GM19452 (cell line): ENCODE results near the gene LTBP2.

ENCODE experiments used
- ATAC-seq: cut with Tn5 transposase; IDR thresholded peaks from one replicate; pipeline ENCODE4 v1.9.1; 2021; ENCODE audit not compliant: unreplicated experiment

Gene LTBP2

DNA sequence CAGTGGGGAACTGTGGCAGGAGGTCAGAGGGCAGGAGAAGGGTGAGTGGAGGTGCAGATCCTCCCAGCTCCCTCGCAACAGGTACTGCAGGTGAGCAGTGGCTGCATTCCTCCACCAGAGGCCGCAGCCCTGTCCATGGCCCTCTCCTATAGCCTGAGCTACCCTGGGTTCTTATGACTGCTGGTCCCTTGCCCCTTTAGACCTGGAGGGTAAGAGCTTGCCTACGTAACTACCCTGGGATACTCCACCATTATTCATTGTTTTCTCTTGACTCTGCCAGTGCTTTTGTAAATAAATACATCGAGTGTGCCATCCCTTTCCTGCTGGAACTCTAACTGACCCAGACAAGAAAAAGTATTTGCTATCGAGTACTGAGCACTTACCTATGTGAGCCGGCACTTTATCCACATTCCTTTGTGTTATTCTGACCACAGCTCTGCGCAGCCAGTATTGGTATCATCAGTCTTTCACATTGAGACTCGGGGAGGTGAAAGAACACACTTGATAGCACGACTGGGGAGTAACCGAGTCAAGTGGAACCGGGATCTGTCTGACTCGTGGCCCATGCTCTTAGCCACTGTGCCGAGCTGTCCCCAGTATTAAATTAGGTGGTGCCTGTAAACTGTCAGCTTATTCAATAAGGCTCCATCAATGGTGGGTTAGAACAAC lies 38.5 kb downstream of the LTBP2 start:
- ATAC-seq: no peak

DNA sequence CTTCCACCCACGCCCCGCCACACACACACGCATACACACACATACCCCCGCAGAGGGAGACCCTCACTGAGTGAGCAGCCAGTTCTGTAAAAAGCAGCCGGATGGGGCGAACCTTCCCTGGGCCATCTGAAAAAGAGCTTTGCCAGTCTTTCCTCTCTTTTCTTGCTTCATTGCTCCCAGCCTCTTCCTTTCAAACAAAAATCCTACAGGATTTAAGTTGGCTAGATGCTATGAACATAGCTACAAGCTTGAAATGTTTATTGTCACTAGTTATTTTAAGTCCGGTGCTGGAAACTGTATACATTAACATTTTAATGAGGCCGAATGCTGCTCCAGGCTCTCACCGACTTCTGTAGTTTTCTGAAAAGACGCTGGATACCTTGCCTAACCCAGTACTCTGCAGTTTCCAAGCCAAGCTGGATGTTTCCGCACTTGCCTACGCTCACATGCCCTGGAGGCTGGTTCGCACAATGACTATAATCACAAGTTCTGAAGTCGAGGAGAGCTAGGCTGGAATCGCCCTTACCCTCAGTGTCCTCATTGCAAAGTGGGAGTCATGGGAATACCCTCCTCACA lies 39.2 kb downstream of the LTBP2 start:
- no peak for ATAC-seq

DNA sequence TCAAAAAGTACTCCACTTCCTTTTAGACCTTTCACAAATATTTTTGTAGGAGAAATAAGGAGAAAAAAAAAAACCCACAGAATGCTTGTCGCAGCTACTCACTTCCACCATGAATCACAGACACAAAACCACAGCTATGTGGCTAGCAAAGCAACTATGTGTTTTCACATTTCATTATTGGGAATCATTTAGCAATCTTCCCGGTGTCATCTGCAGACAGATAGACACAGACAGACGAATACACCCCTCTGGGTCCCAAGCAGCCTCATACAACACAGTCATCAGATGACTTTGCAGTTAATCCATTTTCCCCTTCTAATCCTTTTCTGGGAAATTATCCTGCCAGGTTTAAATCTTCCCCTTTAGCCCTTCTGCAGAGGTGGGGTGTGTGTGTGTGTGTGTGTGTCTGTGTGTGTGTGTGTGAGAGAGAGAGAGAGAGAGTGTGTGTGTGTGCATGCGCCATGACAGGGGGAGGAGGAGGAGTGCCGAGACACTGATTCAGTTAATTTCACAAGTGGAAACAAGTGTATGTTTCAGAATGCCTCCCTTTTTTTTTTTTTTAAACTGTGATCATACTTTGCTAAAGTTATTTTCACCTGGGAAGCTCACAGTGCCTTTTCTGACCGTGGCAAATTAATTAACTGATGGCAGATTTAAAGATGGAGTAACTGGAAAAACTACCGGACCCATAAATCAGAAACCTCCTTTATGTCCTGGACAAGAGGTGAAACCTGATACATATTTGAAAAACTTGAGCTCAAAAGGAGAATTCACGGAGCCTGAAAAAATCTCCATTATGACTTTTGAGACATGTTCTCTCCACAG lies 39.9 kb downstream of the LTBP2 start:
- ATAC-seq: no peak

DNA sequence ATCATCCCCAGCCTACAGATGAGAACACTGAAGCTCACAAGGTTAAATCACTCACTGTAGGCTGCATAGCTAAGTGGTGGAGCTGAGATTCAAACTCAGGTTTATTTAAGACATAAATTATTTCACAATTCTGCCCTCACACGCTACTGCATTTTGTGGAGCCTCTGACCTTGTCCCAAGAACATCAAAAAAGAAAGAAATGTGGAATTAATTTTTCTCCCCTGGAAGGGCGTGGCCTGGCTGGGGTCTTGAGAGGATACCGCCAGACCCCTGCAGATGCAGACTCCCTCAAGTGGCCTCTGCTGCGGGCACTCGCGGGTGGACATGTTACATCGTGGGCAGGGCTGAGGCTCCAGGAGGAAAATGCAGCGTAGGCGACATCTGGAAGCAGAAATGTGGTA lies 40.6 kb downstream of the LTBP2 start:
- ATAC-seq: no peak

DNA sequence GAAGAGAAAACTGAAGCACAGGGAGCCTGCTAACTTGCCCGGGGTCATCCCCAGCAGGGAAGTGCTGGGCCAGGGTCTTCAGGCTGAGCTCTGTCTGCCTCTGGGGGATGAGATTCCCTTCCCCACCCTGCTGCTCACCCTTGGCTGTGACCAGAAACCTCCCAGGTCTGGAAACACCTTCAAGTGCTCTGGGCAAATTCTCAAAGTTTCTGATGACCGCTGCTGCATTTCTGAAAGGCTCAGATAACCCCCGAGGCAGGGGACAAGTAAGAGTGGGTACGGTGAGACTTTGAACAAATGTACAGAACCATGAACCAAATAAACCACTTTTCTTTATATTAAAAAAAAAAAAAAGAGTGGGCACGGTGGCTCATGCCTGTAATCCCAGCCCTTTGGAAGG lies 41.3 kb downstream of the LTBP2 start:
- no peak for ATAC-seq

DNA sequence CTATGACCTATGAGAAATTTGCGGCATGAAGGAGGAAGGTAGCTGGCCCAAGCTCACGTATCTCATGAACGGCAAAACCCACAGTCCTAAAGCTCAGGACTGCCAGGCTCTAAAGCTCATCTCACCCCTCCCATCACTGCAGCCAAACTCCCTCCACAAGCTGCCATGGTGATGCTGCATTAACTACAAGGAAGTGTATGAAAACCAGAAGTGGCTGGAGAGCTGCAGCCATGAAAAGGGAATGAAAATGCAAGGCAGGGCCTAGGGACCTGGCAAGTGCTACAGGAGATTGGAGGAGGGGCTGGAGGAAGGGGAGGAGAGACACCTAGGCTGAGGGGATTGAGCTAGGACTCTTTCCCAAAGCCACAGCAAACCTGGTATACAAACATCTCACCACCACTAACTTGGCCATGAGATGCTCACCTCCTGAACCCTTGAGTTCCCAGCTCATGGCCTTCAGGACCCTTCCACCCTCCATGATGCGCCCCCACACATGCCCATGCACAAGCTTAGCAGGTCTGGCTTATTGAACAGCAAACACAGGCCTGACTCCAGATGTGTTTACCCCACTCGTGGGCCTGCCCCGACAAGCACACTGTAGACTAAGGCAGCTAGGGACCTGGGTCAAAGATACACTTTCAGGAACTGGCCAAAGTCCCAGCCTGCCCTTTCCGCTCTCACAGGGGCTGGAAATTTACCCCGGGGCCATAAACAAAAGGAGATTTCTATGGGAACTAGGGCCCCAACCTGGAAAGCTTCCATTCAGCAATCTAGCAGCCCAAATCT lies 42.0 kb downstream of the LTBP2 start:
- no peak for ATAC-seq

DNA sequence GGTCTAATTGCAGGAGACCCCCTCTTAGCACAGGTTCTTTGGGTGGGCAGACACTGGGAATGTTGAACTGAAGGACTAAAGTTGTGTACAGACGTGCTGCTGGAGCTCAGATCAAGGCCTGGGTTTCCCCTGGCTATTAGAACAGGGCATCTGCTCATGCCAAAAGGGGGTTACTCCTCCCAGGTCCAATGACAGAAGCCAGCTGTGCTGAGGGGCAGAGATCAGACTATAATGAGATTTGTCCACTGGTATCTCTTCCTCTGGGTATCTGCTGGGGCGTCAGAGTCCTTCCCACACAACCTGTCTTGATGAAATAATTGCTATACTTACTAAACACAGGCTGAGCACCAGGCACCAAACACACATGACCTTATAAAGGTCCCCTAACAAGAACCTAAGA lies 42.6 kb downstream of the LTBP2 start:
- ATAC-seq: no peak

DNA sequence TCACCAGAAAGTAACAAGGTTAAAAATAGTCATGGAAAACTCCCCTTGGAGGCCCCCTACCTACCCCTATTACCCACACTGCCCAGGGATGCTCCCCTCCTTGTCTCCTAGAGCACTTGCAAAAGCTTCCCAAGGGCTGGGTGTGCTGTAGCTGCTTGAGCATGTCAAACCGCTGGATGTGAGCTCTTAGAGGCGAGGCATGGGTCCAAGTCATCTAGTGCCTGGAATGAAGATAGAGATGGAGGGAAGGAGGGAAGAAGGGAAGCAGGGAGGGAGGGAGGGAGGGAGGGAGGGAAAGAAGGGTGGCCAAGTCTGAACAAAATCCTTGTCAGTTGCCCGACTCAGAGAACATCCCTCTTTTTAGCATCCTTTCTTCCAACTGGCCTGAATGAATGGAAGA lies 43.1 kb downstream of the LTBP2 start:
- no peak for ATAC-seq

DNA sequence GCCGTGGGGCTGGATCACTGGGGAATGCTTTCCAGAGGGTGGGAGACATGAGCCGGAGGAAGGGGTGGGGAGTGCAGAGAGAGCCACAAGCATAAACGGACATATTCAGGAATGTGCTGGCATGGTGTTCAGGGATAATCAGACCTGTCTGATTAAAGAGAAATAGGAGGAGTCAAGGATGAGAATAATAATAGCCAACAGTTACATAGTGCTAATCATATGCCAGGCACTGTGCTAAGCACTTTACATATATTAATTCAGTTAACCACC lies 43.7 kb downstream of the LTBP2 start:
- ATAC-seq: no peak

DNA sequence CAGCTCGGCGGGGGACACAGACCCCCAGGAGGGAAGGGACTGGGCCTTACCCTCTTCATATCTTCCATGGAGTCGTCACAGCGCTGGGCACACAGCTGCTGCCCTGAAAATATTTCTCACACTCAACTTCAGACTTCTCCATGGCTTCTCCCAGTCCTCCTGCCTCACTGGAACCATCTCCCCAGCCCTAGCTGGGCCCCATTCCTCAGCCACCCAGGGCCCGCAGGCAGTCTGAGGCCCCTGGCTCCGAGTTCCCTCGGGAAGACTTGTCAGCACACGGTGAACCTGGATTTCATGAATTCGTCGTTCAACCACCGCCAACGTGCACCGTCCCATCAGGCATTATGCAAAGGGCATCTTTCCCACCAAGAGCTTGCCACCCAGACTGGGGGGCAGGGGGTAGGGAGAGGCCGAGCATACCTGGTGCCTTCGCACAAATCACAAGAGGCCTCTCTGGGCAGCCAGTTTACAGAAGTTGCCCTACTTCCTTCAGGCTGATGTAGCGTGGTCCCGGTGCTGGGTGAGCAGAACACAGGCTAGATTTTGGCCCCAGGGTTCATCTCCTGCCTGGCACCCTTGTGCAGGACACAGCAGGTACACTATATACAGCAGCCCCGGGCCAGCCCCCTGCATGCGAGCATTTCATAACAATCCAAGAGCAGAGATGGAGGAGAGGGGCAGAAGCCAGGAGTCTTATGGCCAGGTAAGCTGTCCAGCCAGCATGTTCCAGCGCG lies 44.2 kb downstream of the LTBP2 start:
- ATAC-seq: no peak

DNA sequence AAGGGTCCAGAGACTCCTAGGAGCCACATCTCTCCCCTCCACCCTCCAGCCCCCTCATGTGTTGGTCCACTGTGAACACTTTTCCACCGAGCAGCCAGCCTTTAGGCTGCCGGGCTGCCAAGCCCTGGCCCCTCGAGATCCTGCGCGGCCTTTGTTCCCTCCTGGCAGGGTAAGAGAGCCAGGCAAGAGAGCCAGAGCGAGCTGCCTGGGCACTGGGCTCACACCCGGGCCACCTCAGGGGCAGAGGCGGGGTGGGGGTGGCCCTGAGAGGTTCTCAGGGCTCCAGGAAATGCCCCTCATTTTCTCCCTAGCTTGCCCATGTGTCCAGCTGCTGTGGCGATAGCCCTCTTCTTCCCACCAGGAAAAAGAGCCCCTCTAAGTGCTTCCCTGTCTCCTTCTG lies 44.8 kb downstream of the LTBP2 start:
- no peak for ATAC-seq

DNA sequence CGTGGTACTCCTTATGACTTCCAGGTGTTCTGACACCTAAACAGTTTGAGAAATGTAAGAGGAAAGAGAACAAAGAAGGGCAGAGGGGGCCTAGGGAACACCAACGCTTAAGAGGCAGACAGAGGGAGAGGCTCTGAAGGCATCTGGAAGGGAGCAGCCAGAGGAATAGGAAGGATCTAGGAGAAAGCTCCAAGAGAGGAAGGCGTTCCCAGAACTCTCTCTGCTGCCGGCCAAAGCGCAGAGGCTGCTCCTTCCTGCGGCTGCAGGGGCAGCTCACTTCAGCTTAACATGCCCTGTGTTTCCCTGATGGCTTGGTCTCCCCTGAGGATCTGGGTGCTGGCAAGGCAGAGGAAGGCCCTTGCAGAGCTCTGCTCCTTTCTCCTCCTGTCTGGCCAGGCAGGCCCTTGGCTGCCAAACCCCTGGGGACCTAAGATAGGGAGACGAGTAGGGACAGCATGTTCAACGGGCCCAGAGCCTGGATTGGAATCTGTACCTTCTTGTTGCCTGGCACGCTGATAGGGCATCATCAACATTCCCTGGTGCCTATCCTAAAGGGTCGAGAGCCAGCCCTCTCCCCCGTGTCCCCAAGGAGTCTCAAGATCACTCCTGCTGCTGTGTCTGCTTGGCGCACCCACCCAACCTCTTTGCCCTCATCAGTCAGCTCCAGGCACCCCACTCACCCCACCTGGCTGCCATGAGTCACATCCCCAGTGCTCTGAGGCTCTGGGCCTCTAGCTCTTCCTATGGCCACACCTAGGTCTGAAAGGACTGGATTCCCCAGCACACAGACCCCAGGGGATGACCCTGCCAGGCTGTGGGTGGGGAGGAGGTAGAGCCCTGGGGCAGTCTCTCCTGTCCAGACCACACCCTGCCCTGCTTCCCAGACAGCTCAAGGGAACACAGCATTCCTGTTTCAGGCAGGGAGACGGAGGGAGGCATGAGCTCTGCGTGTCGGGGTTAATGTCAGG lies 45.6 kb downstream of the LTBP2 start:
- ATAC-seq: no peak

DNA sequence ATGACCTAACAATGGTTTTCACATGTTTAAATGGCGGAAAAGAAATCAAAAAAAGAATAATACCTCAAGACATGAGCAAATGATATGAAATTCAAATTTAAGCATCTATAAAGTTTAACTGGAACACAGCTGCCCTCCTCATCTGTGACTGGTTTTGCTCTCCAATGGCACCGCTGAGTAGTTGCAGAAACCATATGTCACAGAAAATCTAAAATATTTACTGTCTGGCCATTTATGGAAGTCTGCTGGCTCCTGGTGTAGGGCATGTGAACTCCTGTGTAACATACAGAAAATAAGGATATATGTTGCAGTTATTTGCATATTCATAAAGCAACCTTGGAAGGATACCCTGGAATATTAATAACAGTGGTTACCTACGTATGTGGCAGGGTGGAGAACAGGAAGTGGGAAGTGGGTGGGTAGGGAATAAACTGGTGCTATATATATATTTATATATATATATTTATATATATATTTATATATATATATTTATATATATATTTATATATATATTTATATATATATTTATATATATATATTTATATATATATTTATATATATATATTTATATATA lies 48.4 kb downstream of the LTBP2 start:
- no peak for ATAC-seq

DNA sequence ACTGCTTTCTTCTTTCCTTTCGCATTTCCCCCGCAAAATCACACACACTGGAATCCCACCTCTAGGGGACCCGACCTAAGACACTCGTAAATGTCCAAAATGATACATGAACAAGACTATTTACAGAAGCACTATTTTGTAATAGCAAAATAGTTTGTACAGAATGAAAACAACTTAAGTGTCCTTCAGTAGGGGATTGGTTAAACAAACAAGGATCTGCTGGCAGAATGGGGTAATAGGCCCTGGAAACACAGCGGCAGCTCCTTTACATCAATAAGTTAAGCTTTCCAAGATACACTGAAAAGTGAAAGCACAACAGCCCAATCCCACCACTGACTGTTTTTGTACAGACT lies 48.8 kb downstream of the LTBP2 start:
- no peak for ATAC-seq

DNA sequence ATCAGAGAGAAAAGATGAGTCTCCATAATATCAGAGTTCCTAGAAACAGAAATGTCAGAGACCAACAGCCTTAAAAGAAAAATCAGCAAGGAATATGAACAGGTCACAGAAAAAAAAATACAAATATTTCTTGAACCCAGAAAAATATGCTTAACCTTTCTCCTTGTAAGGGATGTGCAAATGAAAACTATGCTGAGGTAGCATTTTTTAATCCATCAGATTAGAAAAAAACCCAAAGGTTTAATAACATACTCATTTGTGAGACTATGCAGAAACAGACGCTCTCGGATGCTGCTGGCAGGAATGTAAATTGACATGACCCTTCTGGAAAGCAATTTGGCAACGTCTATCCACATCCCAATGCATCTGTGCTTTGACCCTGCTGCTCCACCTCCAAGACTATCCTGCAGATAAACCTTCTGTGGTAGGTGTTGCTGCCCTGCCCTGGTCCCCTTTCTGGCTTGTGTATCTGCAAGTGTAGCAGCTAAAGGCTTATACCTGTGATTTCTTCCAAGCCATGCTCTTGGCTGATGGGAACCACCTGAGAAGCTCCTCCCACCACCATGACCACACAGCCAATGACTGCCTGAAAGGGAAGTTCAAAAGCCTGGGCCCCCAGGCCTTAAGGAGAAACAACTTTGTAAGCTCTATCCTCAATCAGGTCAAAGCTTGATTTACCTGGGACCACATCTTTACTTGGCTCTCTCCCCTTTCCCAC lies 49.4 kb downstream of the LTBP2 start:
- ATAC-seq: no peak

DNA sequence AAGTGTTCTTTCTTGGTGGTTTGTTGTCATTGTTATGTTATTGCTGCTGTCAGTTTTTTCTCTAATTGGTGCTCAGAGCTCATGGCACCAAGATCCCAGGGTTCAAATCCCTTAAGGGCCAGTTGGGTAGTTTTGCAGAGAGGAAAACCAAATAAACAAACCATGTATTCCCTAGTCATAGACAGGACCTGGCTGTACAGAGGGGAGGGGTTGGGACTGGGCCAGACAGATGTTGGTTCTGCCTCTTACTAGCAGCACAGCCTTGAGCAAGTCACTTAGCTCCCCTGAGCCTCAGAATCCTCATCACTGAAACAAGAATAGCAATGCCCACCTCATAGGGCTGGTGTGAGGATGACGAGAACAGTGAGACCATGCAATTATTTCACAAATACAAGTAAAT lies 53.4 kb downstream of the LTBP2 start:
- no peak for ATAC-seq

DNA sequence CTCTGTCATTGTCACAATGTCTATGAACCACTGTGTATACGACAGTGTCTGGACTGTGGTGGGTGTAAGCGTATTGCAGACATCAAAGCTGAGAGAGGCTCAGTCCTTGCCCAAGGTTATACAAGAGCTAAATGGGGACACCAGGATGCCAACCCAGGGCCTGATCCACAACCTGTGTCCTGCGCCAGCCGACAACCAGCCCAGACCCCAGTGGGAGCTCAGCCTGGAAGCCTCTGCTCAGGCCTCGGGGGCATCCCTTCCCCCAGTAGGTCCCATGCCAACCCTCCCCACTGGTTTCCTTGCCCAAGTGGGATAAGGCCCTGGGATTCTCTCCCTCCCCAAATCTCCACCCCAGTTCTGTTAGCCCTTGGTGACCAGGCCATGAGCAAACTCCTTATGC lies 54.3 kb downstream of the LTBP2 start:
- ATAC-seq: no peak

DNA sequence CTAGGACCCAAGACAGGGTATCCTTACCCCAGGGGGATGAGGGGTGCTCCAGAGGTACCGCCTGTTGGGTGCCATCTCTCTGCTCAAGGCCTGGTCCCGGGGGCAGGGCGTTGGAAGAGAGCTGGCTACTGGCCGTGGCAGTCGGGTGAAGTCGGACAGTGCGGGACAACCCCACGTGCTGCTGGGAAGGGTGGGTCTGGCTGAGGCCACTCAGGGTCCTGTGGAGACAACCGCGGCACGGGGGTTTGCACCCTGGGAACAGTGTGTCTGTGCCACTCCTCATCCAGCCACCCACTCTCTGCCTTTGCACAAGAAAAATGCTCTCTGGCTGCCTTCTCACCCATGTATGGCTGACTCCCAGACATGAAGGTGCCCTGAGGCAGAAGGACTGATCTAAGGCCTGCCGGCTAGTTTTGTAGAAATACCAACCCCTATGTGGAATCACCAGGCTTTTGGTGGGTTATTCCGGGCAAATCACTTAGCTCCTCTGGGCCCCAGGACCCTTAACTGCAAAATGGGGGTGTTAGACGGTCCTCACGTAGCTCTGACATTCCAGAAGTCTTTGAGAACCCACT lies 56.5 kb downstream of the LTBP2 start:
- ATAC-seq: no peak
